ENCODE measurements around the gene SLC16A9.
"Not testable (repeated sequence)": the region's sequence is repeated elsewhere in the genome, so short reads cannot be mapped to it uniquely, and the experiment has no call there.

SLC16A9 gene, protein sequence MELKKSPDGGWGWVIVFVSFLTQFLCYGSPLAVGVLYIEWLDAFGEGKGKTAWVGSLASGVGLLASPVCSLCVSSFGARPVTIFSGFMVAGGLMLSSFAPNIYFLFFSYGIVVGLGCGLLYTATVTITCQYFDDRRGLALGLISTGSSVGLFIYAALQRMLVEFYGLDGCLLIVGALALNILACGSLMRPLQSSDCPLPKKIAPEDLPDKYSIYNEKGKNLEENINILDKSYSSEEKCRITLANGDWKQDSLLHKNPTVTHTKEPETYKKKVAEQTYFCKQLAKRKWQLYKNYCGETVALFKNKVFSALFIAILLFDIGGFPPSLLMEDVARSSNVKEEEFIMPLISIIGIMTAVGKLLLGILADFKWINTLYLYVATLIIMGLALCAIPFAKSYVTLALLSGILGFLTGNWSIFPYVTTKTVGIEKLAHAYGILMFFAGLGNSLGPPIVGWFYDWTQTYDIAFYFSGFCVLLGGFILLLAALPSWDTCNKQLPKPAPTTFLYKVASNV

GRCh38 chr10:59709395-59710125 is at the start of gene SLC16A9:
TSS of gene SLC16A9 (minus strand) at chr10:59709850. CDS start at chr10:59684291, 25,559 bp downstream.
- DNase-seq, result peak; percentile 88

DNA sequence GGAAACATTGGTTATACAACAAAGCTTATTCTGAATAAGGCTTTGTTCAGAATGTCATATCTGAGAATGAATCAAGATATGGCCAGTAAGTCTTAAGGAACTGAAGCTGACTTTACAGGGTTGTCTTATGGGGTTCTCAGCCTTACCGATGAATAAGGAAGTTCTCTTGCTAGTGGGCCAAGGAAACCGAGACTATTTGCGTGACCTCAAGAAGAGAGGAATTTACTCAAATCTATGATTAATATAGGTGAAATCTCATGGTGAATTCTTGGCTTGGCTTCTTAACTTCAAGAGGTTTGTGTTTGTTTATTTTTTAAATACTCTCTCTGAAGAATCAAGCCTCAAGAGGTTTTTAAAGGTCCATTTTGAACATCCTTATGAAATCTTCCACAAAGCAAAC is 48.3 kb upstream of the SLC16A9 start:
- no peak for DNase-seq

DNA sequence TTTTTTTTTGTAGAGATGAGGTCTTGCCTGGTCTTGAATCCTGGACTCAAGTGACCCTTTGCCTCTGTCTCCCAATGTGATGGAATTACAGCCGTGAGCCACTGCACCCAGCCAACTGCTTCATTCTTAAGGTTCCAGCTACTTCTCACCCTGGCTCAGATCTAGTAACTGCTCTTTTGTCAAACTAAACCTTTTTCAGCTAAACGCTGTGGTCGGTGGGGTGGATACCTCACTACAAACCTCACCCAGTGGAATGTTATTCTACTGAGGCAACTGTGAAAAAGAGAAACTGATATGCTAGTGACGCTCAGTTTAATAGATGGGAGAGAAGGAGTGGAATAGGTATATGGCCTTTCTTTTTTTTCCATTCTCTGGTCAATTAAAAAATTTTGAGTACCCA is 45.3 kb upstream of the SLC16A9 start:
- no peak for DNase-seq

DNA sequence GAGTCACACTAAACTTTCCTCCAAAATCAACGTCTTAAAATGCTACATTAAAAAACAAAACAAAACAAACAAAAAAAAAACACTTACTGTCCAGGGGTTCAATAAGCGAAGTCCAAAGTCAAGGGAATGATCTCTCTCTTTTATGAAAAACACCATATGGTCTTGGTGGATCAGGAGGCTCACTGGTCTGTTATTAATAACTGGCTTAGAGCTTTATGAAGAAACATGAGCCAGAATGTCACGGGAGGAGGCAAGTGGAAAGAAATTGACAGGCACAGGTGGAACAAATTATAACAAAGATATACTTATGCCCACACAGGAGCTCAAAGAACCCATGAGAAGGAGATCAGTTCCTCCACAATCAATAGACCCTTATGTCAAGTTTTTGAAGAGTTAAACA is 43.6 kb upstream of the SLC16A9 start, which contains the start of gene MRLN:
MRLN (minus strand) TSS at position 189 of the 400 bp plus-strand sequence.
- DNase-seq, result no peak

- no peak for DNase-seq
Measured at GRCh38 chr10:59752278-59752940, 42.8 kb upstream of the SLC16A9 start.

DNA sequence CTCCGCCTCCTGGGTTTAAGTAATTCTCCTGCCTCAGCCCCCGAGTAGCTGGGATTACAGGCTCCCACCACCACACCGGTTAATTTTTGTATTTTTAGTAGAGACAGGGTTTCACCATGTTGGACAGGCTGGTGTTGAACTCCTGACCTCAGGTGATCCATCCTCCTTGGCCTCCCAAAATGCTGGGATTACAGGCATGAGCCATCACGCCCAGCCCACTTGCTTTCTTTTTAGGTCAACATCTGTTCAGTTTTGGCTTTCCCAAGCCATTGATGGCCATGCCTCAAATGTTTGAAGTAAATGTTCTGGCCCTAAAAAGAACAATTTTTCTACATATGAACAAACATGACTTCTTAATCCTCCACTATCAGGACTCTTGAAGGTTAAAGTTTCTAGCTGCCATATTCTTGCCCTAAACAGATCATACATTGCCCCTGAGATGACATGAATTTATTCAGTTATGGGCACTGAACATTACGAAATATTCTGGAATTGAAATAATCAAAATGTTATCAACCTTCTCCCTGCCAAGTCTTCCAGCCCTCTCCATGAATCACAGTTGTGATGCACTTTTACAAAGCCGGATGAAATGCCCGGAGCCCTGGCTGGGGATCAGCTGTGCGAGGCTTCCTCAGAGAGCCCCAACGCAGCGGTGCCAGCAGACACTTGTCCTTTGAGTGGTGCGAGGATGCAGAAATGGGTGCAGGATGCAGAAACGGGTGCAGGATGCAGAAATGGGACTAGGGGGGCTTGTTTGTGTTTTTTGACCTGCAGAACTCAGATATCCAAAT is 40.7 kb upstream of the SLC16A9 start:
- no peak for DNase-seq

GRCh38 chr10:59748834-59749233 is 39.2 kb upstream of the SLC16A9 start:
- peak; percentile 12 for DNase-seq

GRCh38 chr10:59745163-59745650 is 35.6 kb upstream of the SLC16A9 start:
- DNase-seq, result no peak

GRCh38 chr10:59744762-59745161 is 35.1 kb upstream of the SLC16A9 start:
- DNase-seq, result not testable (repeated sequence)

DNA sequence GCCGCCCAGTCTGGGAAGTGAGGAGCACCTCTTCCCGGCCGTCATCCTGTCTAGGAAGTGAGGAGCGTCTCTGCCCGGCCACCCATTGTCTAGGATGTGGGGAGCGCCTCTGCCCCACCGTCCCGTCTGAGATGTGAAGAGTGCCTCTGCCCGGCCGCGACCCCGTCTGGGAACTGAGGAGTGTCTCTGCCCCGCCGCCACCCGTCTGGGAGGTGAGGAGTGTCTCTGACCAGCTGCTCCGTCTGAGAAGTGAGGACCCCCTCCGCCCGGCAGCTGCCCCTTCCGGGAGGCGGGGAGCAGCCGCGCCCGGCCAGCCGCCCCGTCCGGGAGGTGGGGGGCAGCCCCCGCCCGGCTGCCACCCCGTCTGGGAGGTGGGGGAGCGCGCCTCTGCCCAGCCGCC is 34.5 kb upstream of the SLC16A9 start:
- not testable (repeated sequence) for DNase-seq

GRCh38 chr10:59741583-59741982 is 31.9 kb upstream of the SLC16A9 start:
- no peak for DNase-seq

- DNase-seq, result no peak
Measured at GRCh38 chr10:59741048-59741447, 31.4 kb upstream of the SLC16A9 start.

DNA sequence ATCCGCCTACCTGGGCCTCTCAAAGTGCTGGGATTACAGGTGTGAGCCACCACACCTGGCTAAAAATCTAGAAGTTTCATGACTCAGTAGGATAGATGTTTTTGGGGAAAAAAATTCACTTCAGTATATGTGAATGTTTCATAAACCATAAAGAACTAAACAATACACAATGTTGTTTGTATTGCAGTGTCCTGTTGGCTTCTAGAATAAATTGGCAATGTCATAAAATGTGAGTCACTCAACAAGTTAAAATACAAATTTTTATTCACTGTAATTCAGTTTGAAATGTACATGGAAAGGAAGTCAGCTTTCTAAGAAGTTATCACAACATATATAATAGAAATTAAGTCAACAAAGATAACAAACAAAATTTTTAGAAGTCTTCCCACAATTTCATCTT is 27.1 kb upstream of the SLC16A9 start:
- no peak for DNase-seq

DNA sequence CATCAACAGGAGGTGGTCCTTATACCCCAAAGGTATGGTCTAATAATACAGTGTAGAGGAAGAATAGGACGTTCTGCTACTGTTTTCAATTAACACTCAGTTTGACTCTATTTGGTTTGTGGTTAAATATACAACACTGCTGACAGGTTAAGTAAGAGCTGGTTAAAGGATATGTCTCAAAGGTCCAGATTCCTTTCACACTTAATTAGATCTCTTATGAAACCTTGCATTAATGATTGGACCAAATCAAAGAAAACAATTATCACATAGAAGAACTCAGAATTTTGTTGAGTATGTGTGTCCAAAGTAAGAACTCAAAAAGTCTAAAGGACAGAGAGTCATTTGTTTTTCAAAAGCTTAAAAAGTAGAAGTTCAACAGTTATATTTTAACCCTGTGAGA is 25.6 kb upstream of the SLC16A9 start:
- no peak for DNase-seq

- DNase-seq, result no peak
Measured at GRCh38 chr10:59734014-59734462, 24.4 kb upstream of the SLC16A9 start.

DNA sequence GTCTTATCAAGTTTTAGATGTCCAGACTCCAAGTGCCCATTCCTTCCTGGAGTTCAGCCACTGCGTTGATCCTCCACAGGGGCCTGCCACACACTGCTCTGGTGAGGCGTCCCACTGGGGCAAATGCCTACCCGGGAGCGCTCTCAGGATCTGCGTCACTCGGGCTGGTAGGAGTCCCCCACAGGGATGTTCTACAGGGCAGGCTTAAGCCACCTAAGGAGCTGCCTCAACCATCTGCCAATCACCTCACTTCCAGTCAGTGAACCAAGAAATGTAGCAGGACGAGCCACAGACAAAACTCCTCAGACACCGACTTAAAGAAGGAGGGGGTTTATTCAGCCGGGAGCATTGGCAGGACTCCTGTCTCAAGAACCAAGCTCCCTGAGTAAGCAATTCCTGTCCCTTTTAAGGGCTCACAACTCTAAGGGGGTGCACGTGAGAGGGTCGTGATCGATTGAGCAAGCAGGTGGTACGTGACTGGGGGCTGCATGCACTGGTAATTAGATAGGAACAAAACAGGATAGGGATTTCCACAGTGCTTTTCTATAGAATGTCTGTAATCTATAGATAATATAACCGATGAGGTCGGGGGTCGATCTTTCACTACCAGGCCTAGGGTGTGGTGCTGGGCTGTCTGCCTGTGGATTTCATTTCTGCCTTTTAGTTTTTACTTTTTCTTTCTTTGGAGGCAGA is 23.8 kb upstream of the SLC16A9 start:
- not testable (repeated sequence) for DNase-seq

GRCh38 chr10:59732849-59733248 is 23.2 kb upstream of the SLC16A9 start:
- not testable (repeated sequence) for DNase-seq

DNA sequence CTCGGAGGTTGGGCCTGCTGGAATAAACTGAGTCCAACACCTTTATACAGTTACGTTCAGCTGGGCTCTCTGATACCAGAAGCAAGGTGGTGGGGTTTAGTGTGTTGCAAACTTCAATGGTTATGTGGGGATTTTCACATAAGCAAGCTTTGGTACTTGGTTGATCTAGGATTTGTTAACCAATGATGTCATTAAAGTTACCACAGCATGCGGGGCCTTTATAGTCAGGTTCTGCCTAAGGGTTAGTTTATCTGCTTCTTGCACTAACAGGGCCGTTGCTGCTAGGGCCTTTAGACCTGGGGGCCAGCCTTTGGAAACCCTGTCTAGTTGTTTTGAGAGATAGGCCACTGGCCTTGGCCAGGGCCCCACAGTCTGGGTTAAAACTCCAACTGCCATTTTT is 19.5 kb upstream of the SLC16A9 start:
- not testable (repeated sequence) for DNase-seq

DNA sequence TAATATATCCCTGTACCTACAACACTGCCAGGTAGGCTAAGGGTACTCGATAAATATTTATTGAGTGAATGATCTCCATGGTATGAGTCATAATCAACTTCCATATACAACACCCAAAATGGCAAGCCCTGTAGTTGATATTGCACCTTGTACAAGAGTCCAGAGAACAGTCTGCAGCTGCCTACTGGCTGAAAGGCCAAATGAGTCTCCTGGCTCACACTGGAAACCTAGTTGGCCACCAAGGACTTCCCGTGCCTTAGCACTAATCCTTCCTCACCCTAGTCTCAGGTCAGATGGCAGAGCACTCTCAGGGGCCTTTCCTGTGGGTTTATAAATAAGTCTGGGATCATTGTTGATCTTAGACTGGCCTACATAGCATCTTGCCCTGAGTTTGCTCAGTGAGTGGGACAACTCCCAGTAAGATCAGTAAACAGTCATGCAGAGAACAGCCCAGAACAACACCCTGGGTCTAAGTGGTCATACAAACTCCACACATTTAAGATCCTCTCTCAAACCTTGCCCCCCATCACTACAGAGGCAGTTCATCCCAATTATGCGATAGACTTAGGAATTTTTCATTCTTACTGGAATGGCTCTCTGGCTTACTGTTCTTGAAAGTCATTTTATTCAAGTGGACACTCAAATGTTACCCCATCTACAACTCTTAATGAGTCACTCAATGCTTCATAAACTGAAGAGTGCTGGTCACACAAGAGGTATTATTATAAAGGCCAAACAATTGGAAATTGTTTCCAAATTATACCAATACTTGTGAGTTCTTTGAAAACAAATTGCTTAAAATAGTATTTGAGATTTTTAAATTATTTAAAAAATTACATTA is 14.7 kb upstream of the SLC16A9 start:
- no peak for DNase-seq

DNA sequence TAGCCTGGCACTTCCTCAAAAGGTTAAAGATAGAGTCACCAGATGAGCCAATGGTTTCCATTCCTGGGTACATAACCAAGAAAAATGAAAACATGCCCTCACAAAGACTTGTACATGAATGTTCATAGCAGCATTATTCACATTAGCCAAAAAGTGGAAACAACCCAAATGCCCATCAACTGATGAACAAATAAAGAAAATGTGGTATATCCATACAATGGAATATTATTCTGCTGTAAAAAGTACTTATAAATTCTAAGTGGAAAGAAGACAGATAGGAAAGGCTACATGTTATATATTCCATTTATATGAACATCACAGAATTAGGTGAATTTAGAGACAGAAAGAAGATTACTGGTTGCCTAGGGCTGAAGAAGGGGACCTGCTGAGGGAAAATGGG is 10.7 kb upstream of the SLC16A9 start:
- DNase-seq, result no peak

GRCh38 chr10:59719374-59719773 is 9.7 kb upstream of the SLC16A9 start:
- no peak for DNase-seq

Measured in activated CD4-positive, alpha-beta T cell treated with anti-CD3 and anti-CD28 coated beads, Interleukin-2, amount 50 U/mL, for 16 hours (primary cell).